T-helper 1 cell treated with Interleukin-12 subunit alpha and Interleukin-12 subunit beta and Interleukin-4 antibody, amounts not matched to agents 30 ng/mL and 1 ng/mL, for 36 hours (primary cell): Measurements from ENCODE around the gene VNN1. TPM values are rescaled to one million over a fixed set of nuclear protein-coding genes. Genes with fewer than 3 reads are reported as not detected.

Experiments
- intact Hi-C: fragments of 100-400 bp; cut with micrococcal nuclease; formaldehyde crosslinking; loops from one replicate; pipeline ENCODE4 v1.15.1; 2024
- total RNA-seq: library from RNA; stranded (reverse); gene quantifications from 2 replicates; pipeline ENCODE4 v1.2.3, GENCODE V29; 2022

VNN1 gene
- total RNA-seq, result not detected in 2 replicates

GRCh38 chr6:132713352-132714134, at the start of gene VNN1:
VNN1 (minus strand) TSS chr6:132714055; CDS start chr6:132714035, 20 bp downstream.
- intact Hi-C loops, result no loop called here

DNA sequence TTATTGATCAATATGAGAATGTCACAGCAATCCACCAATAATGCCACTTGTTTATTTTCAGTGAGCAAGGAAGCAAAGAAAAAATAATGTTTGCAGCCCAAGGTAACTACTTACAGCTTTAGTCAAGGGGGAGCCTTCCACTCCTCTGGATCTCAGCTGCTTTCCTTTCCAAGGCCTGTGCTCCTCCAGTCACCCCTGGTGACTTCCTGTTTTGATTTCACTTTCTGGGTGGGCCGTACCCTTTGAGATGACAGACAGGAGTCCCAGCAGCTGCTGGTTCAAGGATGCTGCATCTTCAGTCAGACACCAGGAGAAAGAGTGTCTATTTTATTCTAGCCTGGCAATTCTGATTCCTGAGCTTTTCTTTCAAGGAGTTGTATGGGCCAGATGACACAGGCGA, 49.4 kb upstream of the VNN1 start:
- intact Hi-C loops, result loop anchor here (1.0 to 2.0 kb wide), 5 partner anchors 28 to 250 kb away; partner anchors contain the start of genes RPS12 and STX7

- intact Hi-C loops, result no loop called here
Measured at GRCh38 chr6:132760256-132760655, 46.4 kb upstream of the VNN1 start.

DNA sequence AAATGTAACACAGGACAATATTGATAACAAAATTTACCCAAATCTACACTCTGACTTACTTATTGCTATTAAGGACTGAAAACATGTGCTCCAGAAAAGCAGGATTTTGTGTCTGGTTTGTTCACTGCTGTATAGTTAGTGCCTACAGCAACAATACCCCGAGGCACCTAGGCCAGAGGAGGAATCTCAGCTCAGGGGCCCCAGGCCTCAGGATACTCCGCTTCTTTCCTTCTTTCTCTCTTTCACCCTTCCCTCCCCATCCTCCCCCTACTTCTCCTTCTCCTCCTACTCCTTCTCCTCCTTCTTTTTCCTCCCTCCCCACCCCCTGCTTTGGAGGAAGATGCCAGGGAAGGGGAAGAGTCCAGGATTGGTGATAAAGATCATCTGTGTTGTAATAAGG, 44.8 kb upstream of the VNN1 start:
- intact Hi-C loops, result no loop called here

GRCh38 chr6:132752255-132752654, 38.4 kb upstream of the VNN1 start:
- intact Hi-C loops, result no loop called here

- intact Hi-C loops, result no loop called here
Measured at GRCh38 chr6:132751828-132752227, 38.0 kb upstream of the VNN1 start.

DNA sequence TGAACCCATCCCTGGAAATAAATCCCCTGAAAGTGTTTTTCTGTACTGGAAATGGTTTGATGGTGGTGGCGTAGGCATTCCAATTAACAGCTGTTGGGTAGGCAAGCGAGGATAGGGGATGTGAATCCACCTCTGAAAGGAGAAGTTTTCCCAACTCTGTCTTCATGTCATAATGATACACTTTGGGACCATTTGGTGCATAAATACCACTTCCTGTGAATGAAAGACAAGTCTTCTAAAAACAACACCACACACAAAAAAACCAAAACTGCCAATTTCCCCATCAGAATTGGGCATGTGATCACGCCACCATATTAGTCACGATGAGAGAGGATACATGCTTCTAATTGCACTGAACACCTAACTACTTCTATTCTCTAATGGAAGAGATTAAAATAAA, 37.5 kb upstream of the VNN1 start:
- intact Hi-C loops, result no loop called here

- intact Hi-C loops, result no loop called here
Measured at GRCh38 chr6:132750455-132751248, 36.8 kb upstream of the VNN1 start.

DNA sequence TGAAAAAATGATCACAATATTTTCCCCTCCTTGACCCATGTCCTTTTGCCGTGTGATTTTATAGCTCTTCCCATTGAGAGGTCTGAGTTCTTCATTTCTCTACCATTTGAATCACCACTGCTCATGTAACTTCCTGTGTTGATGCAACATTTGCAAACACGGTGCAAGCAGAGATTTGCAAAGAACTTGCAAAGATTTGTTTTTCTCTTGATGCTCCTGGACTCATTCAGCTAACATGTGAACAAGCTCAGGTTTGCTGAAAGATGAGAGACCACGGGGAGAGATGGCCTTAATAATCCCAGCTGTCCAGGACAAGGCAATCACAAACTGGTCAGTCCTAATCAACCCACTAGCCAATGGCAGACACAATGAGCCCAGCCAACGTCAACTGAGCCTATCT, 35.3 kb upstream of the VNN1 start:
- intact Hi-C loops, result no loop called here

GRCh38 chr6:132748446-132748845, 34.6 kb upstream of the VNN1 start:
- intact Hi-C loops, result no loop called here

GRCh38 chr6:132746048-132746447, 32.2 kb upstream of the VNN1 start:
- intact Hi-C loops, result no loop called here

DNA sequence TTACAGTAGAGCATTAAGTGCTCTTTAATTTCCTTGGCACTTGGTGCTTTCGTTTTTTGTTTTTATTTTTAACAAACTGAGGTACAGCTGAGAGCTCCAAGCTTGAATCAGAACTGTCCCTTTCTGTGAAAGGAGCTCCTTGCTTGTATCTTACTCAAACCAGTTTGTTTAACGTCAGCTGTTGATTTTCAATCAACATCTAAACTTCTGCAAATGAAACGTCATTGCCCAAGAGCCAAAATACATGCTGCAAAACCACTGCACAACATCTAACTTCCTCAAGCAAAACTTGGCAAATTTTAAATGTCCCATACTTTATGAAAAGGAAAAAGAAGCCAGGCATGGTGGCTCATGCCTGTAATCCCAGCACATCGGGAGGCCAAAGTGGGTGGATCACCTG, 28.6 kb upstream of the VNN1 start:
- intact Hi-C loops, result no loop called here

- intact Hi-C loops, result no loop called here
Measured at GRCh38 chr6:132741281-132741680, 27.4 kb upstream of the VNN1 start.

GRCh38 chr6:132736239-132736638, 22.4 kb upstream of the VNN1 start:
- intact Hi-C loops, result no loop called here

GRCh38 chr6:132734694-132735236, 20.9 kb upstream of the VNN1 start:
- intact Hi-C loops, result loop anchor here (2.0 kb wide), 1 partner anchor 28 kb away; no protein-coding TSS in a partner anchor

DNA sequence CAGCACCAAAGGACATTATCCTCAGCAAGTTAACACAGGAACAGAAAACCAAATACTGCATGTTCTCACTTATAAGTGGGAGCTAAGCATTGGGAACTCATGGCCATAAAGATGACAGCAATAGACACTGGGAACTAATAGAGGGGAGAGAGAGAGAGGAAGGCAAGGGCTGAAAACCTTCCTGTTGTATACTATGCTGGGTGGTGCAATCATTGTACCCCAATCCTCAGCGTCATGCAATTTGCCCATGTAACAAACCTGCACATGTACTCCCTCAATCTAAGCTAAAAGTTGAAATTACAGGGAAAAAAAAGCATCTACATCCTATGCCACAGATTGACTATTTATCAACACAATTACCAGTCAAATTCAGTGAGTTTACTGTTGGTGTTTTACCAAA, 20.0 kb upstream of the VNN1 start:
- intact Hi-C loops, result loop anchor here (2.0 kb wide), 1 partner anchor 29 kb away; no protein-coding TSS in a partner anchor

- intact Hi-C loops, result no loop called here
Measured at GRCh38 chr6:132733283-132733682, 19.4 kb upstream of the VNN1 start.

- intact Hi-C loops, result no loop called here
Measured at GRCh38 chr6:132731086-132731485, 17.2 kb upstream of the VNN1 start.

DNA sequence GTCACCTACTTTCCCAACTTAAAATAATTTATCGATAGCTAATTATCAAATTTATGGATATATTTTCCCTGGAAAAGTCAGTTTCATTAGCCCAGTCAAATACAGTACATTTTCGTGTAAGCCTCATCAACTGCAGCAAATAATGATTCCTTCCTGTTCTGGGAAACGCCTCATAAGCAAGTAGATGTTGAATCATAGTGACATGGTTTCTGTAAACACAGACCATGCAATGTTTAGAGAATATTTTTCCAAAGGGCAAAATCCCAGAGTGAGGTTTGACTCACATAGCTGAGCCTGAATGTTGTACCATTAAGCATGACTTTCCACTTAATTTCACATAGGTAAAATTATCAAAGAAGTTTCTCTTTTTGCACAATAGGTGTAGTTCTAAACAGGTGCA, 16.7 kb upstream of the VNN1 start:
- intact Hi-C loops, result no loop called here

- intact Hi-C loops, result no loop called here
Measured at GRCh38 chr6:132728616-132729015, 14.8 kb upstream of the VNN1 start.

DNA sequence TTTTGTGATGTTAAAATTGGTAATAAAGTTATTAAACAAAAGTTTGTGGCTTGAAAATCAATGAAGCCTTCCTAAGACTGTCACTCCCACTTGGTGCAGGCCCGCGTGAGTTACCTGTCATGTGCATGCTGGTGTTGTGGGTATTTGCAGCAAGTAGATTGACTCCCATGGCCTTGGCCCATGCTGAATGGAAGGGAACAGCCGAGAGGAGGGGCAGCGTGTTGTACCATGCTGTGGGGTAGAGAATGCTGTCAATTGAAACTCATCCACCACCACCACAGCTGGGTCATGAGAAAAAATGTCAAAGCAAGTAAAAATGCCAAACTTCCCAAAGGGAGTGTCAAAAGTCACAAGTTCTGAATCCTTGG, 12.7 kb upstream of the VNN1 start:
- intact Hi-C loops, result no loop called here

GRCh38 chr6:132725947-132726607, 12.2 kb upstream of the VNN1 start:
- intact Hi-C loops, result no loop called here
